ENCODE results near the gene ANGPTL4.
A peak's percentile ranks its signal among the peaks of the same experiment; 100 is the strongest.
"Not testable (repeated sequence)": the region's sequence is repeated elsewhere in the genome, so short reads cannot be mapped to it uniquely, and the experiment has no call there.

The ANGPTL4 gene

DNA sequence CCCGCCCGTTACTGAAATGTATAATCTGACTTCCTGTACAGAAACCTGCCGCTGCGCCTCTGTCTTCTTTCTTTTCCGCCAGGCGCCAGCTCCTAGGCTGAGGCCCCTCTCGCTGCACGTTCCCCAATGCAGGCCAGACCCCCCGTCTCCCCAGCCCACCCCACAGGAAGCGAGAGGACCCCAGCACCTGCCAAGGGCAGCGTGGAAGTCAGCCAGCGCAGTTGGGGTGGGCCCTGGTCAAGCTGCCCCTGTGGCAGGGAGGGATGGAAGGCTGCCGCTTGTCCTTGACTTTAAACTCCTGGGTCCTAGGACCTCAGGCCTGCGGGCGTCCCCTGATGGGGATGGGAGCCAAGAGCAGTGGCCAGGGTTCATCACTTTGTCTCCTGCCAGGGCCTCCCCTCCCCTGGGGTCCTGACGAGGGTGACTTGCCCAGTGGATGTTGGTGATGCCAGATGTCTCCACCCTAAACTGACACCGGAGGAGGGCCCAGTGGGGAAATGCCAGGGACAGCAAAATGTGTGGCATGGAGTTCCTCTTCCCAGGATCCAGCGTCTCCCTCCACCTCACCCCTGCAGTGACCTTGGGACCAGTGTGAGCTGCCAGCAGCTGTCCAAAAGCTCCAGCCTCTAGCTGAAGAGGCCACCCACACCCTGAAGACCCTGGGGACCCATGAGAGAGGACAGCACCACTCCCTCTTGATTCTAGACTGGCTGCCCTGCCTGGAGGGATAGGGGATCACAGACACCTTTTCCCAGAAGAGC lies 40.6 kb downstream of the ANGPTL4 start:
- no peak for DNase-seq (ENCODE audit: extremely low read depth in 1 of 2, low read depth in 1 of 2)

DNA sequence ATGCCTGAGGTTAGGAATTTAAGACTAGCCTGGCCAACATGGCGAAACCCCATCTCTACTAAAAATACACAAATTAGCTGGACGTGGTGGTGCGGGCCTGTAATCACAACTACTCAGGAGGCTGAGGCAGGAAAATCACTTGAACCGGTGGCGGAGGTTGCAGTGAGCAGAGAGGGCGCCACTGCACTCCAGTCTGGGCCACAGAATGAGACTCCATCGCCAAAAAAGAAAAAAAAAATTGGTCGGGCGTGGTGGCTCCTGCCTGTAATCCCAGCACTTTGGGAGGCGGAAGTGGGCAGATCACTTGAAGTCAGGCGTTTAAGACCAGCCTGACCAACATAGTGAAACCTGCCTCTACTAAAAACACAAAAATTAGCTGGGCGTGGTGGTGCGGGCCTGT lies 46.8 kb downstream of the ANGPTL4 start:
- DNase-seq (ENCODE audit: extremely low read depth in 1 of 2, low read depth in 1 of 2) = not testable (repeated sequence)

DNA sequence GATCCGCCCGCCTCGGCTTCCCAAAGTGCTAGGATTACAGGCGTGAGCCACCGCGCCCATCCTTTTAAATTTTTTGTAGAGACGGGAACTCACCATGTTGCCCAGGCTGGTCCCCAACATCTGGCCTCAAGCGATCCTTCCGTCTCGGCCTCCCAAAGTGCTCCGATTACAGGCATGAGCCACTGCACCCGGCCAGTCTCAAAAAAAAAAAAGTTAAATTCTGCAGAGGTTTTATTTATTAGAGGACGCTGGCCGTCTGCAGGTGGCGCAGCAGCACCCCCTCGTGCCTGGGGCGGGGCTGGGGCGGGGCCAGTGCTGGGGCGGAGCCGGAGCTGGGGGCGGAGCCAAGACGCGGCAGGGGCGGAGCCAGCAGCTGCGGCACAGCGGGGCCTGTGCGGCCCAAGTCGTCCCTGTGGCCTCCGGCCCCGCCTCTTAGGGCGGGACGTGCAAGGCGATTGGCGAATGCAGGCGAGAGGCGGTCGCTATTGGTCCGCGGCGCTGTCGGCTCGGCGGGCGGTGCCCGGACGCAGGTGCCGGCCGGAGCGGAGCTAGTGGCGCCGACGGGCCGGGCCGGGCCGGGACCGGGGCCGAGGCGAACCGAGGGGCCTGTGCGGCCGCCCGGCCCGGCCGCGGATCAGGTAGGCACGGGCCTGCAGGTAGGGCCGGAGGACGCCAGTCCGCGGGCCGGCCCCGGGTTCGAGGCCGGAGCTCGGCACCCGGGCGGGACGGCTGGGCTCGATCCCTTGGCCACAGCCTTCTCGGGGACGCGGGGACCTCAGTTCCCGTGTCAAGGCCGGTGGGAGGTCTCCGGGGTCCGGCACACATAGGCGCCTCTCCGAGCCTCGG lies 49.1 kb downstream of the ANGPTL4 start, which contains the start of gene MARCHF2:
Gene MARCHF2 (plus strand): TSS at position 523 of the 846 bp plus-strand sequence. CDS start 8,536 bp downstream, outside the sequence.
- peak; percentile 82 to 92 for DNase-seq (ENCODE audit: extremely low read depth in 1 of 2, low read depth in 1 of 2)

DNA sequence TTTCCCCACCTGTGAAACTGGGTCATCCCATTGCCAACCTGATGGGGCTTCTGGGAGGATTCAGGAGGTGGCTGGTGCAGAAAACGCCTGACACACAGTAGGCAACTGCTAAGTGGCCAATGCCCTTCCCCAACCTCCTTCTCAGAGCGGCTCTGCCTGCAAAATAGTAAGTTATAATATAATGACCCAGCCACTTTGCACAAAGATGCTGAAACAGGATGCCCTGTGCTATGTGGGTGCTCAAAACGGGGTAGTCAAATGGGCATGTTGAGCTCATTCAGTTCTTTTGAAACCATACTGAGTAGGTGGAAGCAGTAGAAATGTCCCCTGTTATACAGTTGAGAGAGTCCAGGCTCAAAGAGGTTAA lies 49.7 kb downstream of the ANGPTL4 start:
- DNase-seq (ENCODE audit: extremely low read depth in 1 of 2, low read depth in 1 of 2) = no peak

DNA sequence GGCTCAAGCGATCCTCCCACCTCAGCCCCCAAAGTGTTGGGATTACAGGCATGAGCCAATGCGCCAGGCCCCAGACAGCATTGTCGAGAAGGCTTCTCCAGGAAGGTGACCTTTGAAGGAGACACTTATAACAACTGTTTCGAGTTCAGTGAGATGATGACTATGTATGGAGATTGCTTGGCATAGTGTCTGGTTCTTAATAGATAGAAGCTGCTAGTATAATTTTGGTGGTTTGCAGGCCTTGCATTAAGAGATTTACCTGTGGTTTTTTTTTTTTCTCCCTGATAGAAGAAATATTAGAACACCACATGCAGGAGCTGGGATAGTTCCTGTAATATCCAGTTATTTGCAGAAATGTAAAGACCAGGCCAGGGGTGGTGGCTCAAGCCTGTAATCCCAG lies 52.8 kb downstream of the ANGPTL4 start:
- DNase-seq (ENCODE audit: extremely low read depth in 1 of 2, low read depth in 1 of 2) = no peak

DNA sequence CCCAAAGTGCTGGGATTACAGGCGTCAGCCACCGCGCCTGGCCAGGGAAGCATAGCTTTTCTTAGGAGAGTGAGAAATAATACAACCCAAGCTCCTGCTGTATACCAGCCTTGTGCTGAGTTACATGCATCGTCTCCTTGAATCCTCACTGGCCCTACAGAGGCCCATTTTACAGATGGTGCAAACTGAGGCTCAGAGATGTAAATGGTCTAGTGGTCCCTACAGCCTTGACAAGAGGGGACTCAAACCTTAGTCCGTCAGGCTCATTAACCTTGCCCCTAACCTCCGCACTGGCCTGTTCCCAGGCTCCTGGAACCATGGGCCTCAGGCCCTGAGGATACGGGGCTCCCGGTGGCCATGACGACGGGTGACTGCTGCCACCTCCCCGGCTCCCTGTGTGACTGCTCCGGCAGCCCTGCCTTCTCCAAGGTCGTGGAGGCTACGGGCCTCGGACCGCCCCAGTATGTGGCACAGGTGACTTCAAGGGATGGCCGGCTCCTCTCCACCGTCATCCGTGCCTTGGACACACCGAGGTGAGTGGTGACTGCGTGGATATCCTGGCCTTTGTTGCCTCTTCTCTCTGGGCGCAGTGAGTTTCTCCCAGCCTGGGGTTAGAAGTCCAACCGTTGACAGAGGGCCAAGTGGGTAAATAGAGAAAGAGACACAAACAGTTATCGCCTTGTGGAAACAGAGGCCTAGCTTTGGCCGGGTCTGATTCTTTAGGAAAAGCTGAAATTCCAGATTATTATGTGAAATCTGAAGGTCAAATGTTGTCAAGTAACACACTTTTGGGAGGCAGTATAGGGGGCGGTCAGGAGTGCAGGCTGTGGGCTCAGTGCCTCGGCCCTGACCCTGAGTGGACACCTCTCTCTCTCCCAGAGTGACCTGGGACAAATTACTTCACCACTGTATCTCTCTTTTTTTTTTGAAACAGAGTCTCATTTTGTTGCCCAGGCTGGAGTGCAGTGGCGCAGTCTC lies 57.8 kb downstream of the ANGPTL4 start:
- DNase-seq (ENCODE audit: extremely low read depth in 1 of 2, low read depth in 1 of 2) = no peak

DNA sequence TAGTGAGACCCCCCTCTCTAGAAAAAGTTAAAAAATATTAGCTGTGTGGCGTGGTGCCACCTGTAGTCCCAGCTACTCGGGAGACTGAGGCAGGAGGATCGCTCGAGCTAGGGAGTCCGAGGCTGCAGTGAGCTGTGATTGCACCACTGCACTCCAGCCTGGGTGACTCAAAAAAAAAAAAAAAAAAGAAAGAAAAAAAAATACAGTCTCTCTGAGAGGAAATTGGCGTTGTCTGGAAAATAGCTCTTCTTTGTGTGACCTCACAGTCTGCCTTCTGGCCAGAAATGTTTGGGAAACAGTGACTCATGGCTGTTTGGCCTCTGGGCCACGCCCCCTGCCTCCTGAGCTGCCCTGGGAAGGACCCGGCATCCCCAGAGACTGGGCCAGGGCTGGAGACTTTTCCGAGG lies 59.9 kb downstream of the ANGPTL4 start:
- DNase-seq (ENCODE audit: extremely low read depth in 1 of 2, low read depth in 1 of 2) = no peak
